Measurements from ENCODE around the gene PGAP1. TPM values are rescaled to one million over a fixed set of nuclear protein-coding genes. Genes with fewer than 3 reads are reported as not detected.
A peak's percentile ranks its signal among the peaks of the same experiment; 100 is the strongest.

Gene PGAP1
- total and polyA plus RNA-seq, 2 of the 8 experiments (the other 6 are each of a cell fraction or from before 2014, with no cell fraction given): 8.3 to 24.1 TPM

- no peaks in the 10 kb centered on the region for H3K36me3 ChIP-seq (ENCODE audit: control insufficient read depth in 2 of 4, insufficient read depth in 4 of 4, low read length in 3 of 4)
- peak overlapping the region; percentile 97; the same call in 1 of the 2 replicates for H2BK15ac ChIP-seq (ENCODE audit: low read length)
- peak overlapping the region; percentile 64 to 72 for H3K4me2 ChIP-seq (ENCODE audit: insufficient read depth in 1 of 2, low read depth in 2 of 2, low read length in 2 of 2)
- FAIRE-seq (no peak), DNase-seq (ENCODE audit: low read depth in 1 of 2, low spot score in 2 of 2) (peak in 1 of 2 experiments; percentile 64)
- peaks cover 2% of the 10 kb centered on the region; the same call in 1 of the 2 replicates for H3K79me1 ChIP-seq (ENCODE audit: low read depth, low read length)
- H4K5ac ChIP-seq (ENCODE audit: insufficient read length, low read depth, low read length): peak overlapping the region; percentile 51
- peaks cover 3 to 53% of the 10 kb centered on the region in 2 experiments; a peak in 3 of 4 replicates for H3K79me2 ChIP-seq (ENCODE audit: control insufficient read depth in 1 of 2, insufficient read depth in 2 of 2, low read length in 2 of 2)
- H2BK5ac ChIP-seq (ENCODE audit: low read depth, low read length): no peak overlapping the region; the same call in 1 of the 2 replicates
- no peaks in the 10 kb centered on the region for H3K27me3 ChIP-seq (replicated peaks in 1 of 4; ENCODE audit: control insufficient read depth in 3 of 4, extremely low read depth in 1 of 4, insufficient read depth in 3 of 4, low read length in 3 of 4)
- peak overlapping the region; percentile 88; the same call in 1 of the 2 replicates for H4K8ac ChIP-seq (ENCODE audit: extremely low read depth, insufficient read depth, low read length)
- peaks cover 10% of the 10 kb centered on the region for H3K23me2 ChIP-seq (ENCODE audit: low read depth, low read length)
- H3K23ac ChIP-seq (ENCODE audit: insufficient read length): no peak overlapping the region
- H3K4me3 ChIP-seq (ENCODE audit: extremely low read depth in 1 of 4, insufficient read depth in 2 of 4, low read depth in 3 of 4, low read length in 4 of 4): peak overlapping the region; percentile 97 to 99 (median 98)
- peak overlapping the region; percentile 68; the same call in 1 of the 2 replicates for H2BK12ac ChIP-seq (ENCODE audit: low read depth, low read length)
- ChIA-PET CTCF (ENCODE audit: partially characterized antibody) (interaction anchor here (0.8 to 1.3 kb wide), 2 partner anchors 9 to 82 kb away, joined by 3 read pairs; no protein-coding TSS in a partner anchor), POLR2A (ENCODE audit: partially characterized antibody) (interaction anchor here (0.7 to 1.0 kb wide), 3 partner anchors 22 to 118 kb away, joined by 3 read pairs; no protein-coding TSS in a partner anchor)
- peaks cover 0 to 1% of the 10 kb centered on the region in 2 experiments for H4K20me1 ChIP-seq (replicated peaks in 1 of 2; ENCODE audit: control insufficient read depth in 1 of 2, insufficient read depth in 2 of 2, low read length in 2 of 2)
- H2AFZ ChIP-seq (ENCODE audit: low read length): peak overlapping the region; percentile 15; the same call in 1 of the 2 replicates
- 1% methylated on average over 30 of the region's 37 CpGs; no CpG with 5 or more reads in 1 of the 2 experiments for WGBS, 2 experiments (ENCODE audit: extremely low coverage in 1 of 2, insufficient coverage in 1 of 2, insufficient read length in 1 of 2, insufficient replicate concordance in 2 of 2, low coverage in 1 of 2, low lambda C conversion rate in 2 of 2, missing lambda C conversion rate in 1 of 2)
- no peak overlapping the region for H4K91ac ChIP-seq (replicated peaks; ENCODE audit: insufficient read length, low read length)
- peak overlapping the region; percentile 83 for H3K18ac ChIP-seq (ENCODE audit: extremely low read depth, low read length)
- H3K4ac ChIP-seq (replicated peaks; ENCODE audit: insufficient read length, low read depth, low read length): peak overlapping the region; percentile 32
- peak overlapping the region; percentile 18 for H3K14ac ChIP-seq (ENCODE audit: insufficient read length)
- H3K4me1 ChIP-seq (replicated peaks in 1 of 4; ENCODE audit: control insufficient read depth in 3 of 4, insufficient read depth in 4 of 4, low read length in 3 of 4): no peaks in the 10 kb centered on the region
- H3K56ac ChIP-seq (replicated peaks; ENCODE audit: insufficient read length, low read depth, low read length): peak overlapping the region; percentile 13
- peak overlapping the region; percentile 76 for H3K27ac ChIP-seq (ENCODE audit: low read depth, low read length)
- peak overlapping the region; percentile 75 to 91 (median 76) for H3K9ac ChIP-seq (replicated peaks in 1 of 4; ENCODE audit: extremely low read depth in 1 of 4, low read depth in 3 of 4, low read length in 3 of 4)
- H3K9me3 ChIP-seq (ENCODE audit: insufficient read depth in 2 of 2, low read depth in 1 of 2, low read length in 1 of 2): no peaks in the 10 kb centered on the region
- no peak overlapping the region for H2AK5ac ChIP-seq (ENCODE audit: low read depth, low read length)
- no peak overlapping the region for H2BK20ac ChIP-seq (ENCODE audit: low read length)
- H2BK120ac ChIP-seq (replicated peaks; ENCODE audit: low read depth, low read length): no peak overlapping the region
- peak; percentile 24 to 45; a peak in 2 of 4 replicates for TF ChIP-seq SIN3A (conservative IDR thresholded peaks at IDR 0.05 in 1 of 2, IDR thresholded peaks at IDR 0.05 in 1 of 2; ENCODE audit: low read depth in 1 of 2, low read length in 2 of 2)
- TF ChIP-seq MAX (IDR thresholded peaks at IDR 0.05): peak; percentile 53
- no peak for TF ChIP-seq CREB1 (IDR thresholded peaks at IDR 0.05)
- no peak for TF ChIP-seq TEAD4 (IDR thresholded peaks at IDR 0.05; ENCODE audit: low read depth, low read length)
- no peak for TF ChIP-seq EP300 (IDR thresholded peaks at IDR 0.05; ENCODE audit: borderline replicate concordance in 1 of 2, low read depth in 2 of 2, low read length in 2 of 2)
- TF ChIP-seq BRCA1 (IDR thresholded peaks at IDR 0.05; ENCODE audit: low read depth, low read length): no peak
- TF ChIP-seq USF2 (IDR thresholded peaks at IDR 0.05; ENCODE audit: low read length): no peak
- TF ChIP-seq RBBP5 (IDR thresholded peaks at IDR 0.05; ENCODE audit: borderline replicate concordance, low read depth, low read length): 0 out of 2 replicates have a peak, but pooled peaks have one; percentile 70
- no peak for TF ChIP-seq SUZ12 (IDR thresholded peaks at IDR 0.05; ENCODE audit: low read length)
Observed at GRCh38 chr2:196925768-196926561, 542 bp downstream of the PGAP1 start.

Measured in H1 (cell line).